Heart left ventricle (tissue), 16 donors: Measurements from ENCODE around the gene IRX2. TPM values are rescaled to one million over a fixed set of nuclear protein-coding genes. Genes with fewer than 3 reads are reported as not detected.

Source experiments
- ATAC-seq, 4 donors: fragments of 200-7000 bp; cut with Tn5 transposase; one replicate each; pipeline ENCODE4 v1.9.1; 2020 to 2022; ENCODE audit warnings: moderate library complexity in 4 of 4, mild to moderate bottlenecking in 3 of 4, moderate number of reproducible peaks in 1 of 4
- DNase-seq, 5 donors: peaks; one replicate each; pipeline ENCODE4 v3.0.0-alpha.2; 2020
- H3K27ac ChIP-seq, 12 donors: fragments of 200-600 bp; sonication (generic) in 4 of 12; one replicate each; pipeline versions ENCODE4 v1.5.0 to v1.8.0; 2016 to 2022; ENCODE audit warnings: mild to moderate bottlenecking in 2 of 12
- H3K27me3 ChIP-seq, 9 donors: fragments of 200-600 bp; sonication (generic) in 2 of 9; one replicate each; pipeline versions ENCODE4 v1.5.1 to v1.8.0; 2016 to 2022; ENCODE audit warnings: mild to moderate bottlenecking in 3 of 9
- H3K36me3 ChIP-seq, 9 donors: fragments of 200-600 bp; sonication (generic) in 2 of 9; one replicate each; pipeline versions ENCODE4 v1.5.0 to v1.8.0; 2018 to 2022; ENCODE audit warnings: mild to moderate bottlenecking in 2 of 9
- H3K4me1 ChIP-seq, 12 donors: fragments of 200-600 bp; sonication (generic) in 4 of 12; one replicate each; pipeline versions ENCODE4 v1.5.0 to v1.8.0; 2016 to 2022; ENCODE audit warnings: mild to moderate bottlenecking in 3 of 12
- H3K4me3 ChIP-seq, 12 donors: fragments of 200-600 bp; sonication (generic) in 4 of 12; one replicate each; pipeline versions ENCODE4 v1.5.0 to v1.8.0; 2017 to 2022; ENCODE audit warnings: mild to moderate bottlenecking in 9 of 12, moderate library complexity in 4 of 12
- H3K9me3 ChIP-seq, 12 donors: fragments of 200-600 bp; sonication (generic) in 4 of 12; one replicate each; pipeline versions ENCODE4 v1.5.0 to v1.8.0; 2016 to 2022; ENCODE audit warnings: mild to moderate bottlenecking in 1 of 12
- CTCF ChIP-seq, 12 donors: fragments of 200-600 bp; sonication (generic) in 4 of 12; IDR thresholded peaks; one replicate each; pipeline versions ENCODE4 v1.5.0 to v1.8.0; 2018 to 2022; ENCODE audit warnings: antibody characterized with exemption in 12 of 12, mild to moderate bottlenecking in 5 of 12
- POLR2A ChIP-seq, 2 donors: fragments of 450-650 bp; IDR thresholded peaks; one replicate each; pipeline ENCODE4 v1.6.1; 2017; ENCODE audit warnings: antibody characterized with exemption in 2 of 2, mild to moderate bottlenecking in 2 of 2, moderate library complexity in 2 of 2
- WGBS, 4 donors: extraction: QIAGEN DNeasy Blood & Tissue Kit in 2 of 4; methylation state at CpG; one replicate each; pipeline versions ENCODE4 v1.1.5 to v1.1.7; 2013 to 2018; 5-methylcytosine and 5-hydroxymethylcytosine counted together
- intact Hi-C, 10 donors: fragments of 100-400 bp; cut with DNase I; formaldehyde crosslinking; loops; one replicate each; pipeline versions ENCODE4 v1.11.1 to v1.14.2; 2022
- polyA plus RNA-seq, 2 donors: library from polyadenylated mRNA; stranded (reverse); fragments of 200-250 nt; gene quantifications; one replicate each; pipeline ENCODE4 v1.2.3, GENCODE V29; 2013
- total RNA-seq, 9 donors: library from RNA; depleted of rRNA in 2 of 9; stranded (reverse); fragments of >200 nt in 2 of 9; fragmentation: NEBNext Ultra II Directional in 3 of 9; extraction: Animal tissue kit (Norgen Biotek cat#: 25700) in 3 of 9; gene quantifications; one replicate each; pipeline versions ENCODE4 v1.1.0 to v1.2.4, GENCODE V29; 2016 to 2023
- donor health status: ischemic (EF 13 %, LVEDD 7.1; RV severe dilation, severe dysfunction).
- donor health status: healthy with polysubstance abuse.
- donor health status: DM: no; HTN: yes; CAD: no.
- donor health status: DM: no; HTN: no; CAD: no.
- donor health status: ischemic (EF 25% LVEDD 6.9; RV normal size, moderate dysfunction).
- donor health status: ischemic (EF 25% LVEDD 5.7; RV mildly dilated, moderate dysfunction).
- donor health status: healthy.
- donor health status: DM: yes; HTN: yes; CAD: no.
- donor health status: ischemic (EF 35%, LVEDD 5.7; RV mildly dilated, moderate dysfunction).
- donor health status: nonischemic (EF 11% LVEDD 7.7; RV severe dilation, severe dysfunction).
- donor health status: DM: yes; HTN: yes; CAD: no.
- donor health status: PGD.
- donor health status: ischemic (EF 29% LVEDD 5.4; RV normal size, mild dysfunction).
- donor health status: nonischemic (EF 23%, LVEDD 6.1; RV moderate dilation, normal function).

The IRX2 gene
- total and polyA plus RNA-seq, 11 donors: 0.17 to 3.7 (median 0.86) TPM

GRCh38 chr5:2763533-2763794 is 12.0 kb upstream of the IRX2 start:
- intact Hi-C loops: no loop called here
- Histone ChIP-seq H3K27me3 (peaks cover 0 to 73% (median 21%) of the 10 kb centered on the region in 9 donors), H3K27ac (no peak overlapping the region), H3K36me3 (no peaks in the 10 kb centered on the region), H3K4me1 (no peaks in the 10 kb centered on the region), H3K4me3 (no peak overlapping the region), H3K9me3 (no peaks in the 10 kb centered on the region)
- no peak for ATAC-seq
- no peak for DNase-seq
- TF ChIP-seq POLR2A (IDR thresholded peaks at IDR 0.05): no peak
- TF ChIP-seq CTCF (IDR thresholded peaks at IDR 0.05): no peak
- WGBS, 4 donors: 84 to 88% (median 85%) methylated on average over 3 to 4 of the region's 4 CpGs

DNA sequence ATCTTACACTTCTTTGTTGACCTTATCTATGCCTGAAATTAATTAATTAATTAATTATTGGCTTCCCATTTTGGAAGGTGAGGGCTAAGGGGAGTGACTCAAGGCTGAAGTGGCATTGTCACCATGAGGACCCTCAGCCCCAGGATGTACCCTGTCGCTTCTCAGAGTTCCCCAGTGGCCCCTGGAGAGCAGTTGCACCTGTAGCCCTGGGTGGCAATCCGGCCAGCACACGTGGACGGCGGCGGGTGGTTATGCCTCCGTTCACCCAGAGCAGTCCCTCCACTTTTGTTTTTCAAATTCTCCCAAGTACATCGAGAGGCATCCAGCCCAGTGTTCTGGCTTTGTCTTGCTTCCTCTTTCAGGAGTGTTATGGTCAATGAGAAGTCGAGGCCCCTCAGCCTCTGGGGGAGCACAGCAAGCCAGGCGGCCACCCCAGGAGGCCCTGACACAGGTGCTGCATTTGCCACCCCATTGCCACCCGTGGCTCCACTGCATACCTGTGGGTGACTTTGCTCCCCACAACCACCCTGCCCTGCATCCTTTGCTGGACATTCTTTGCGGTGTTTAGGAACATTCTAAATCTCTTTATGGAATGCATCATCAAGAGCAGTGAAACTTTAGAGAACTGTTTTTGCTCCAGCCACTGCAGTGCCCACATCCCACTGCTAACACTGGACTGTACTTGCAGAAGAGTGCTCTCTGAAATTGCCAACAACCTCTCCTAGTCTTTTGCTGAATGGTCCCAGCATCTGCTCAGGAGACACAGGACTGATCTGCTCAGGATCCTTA is 11.5 kb upstream of the IRX2 start:
- Histone ChIP-seq H3K4me1 (no peaks in the 10 kb centered on the region), H3K27ac (no peak overlapping the region), H3K4me3 (no peak overlapping the region), H3K27me3 (peaks cover 2 to 78% (median 27%) of the 10 kb centered on the region in 9 donors), H3K36me3 (no peaks in the 10 kb centered on the region), H3K9me3 (no peaks in the 10 kb centered on the region)
- TF ChIP-seq POLR2A (IDR thresholded peaks at IDR 0.05) (no peak), CTCF (IDR thresholded peaks at IDR 0.05) (no peak)
- no peak for DNase-seq
- WGBS, 4 donors: 68 to 81% (median 74%) methylated on average over 12 of the region's 12 CpGs
- intact Hi-C loops: no loop called here
- ATAC-seq: no peak

DNA sequence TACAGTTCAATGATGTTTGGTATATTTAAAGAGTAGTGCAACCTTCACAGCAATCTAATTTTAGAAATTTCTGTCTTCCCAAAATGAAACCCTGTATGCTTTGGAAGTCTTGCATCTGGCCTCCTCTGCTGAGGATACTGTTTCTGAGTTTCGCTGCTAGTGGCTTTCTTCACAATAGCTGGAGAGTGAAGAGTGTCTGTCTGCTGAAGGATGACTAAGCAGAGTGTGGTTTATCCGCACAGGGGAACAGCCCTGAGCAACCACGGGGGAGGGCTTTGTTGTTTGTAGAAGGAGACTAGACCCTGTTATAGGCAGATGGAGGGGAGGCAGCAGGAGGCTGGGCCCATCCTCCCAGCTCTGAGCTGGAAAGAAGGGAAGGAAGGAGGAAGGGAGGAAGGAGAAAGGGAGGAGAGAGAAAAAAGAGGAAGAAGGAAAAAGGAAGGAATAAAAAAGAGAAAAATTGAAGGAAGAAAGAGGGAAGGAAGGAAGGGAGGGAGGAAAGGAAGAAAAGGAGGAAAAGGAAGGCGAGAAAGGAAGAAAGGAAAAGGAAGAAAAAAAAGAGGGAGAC is 10.5 kb upstream of the IRX2 start:
- no peak for DNase-seq
- intact Hi-C loops: no loop called here
- peaks cover 0 to 3% (median under 1%) of the 10 kb centered on the region in 12 donors for H3K4me1 ChIP-seq
- H3K27ac ChIP-seq: no peak overlapping the region
- WGBS, 4 donors: 31 to 39% (median 33%) methylated on average over 4 of the region's 4 CpGs
- H3K4me3 ChIP-seq: no peak overlapping the region
- H3K9me3 ChIP-seq: no peaks in the 10 kb centered on the region
- H3K36me3 ChIP-seq: no peaks in the 10 kb centered on the region
- TF ChIP-seq POLR2A (IDR thresholded peaks at IDR 0.05) (no peak), CTCF (IDR thresholded peaks at IDR 0.05) (no peak)
- ATAC-seq: no peak
- peaks cover 3 to 78% (median 33%) of the 10 kb centered on the region in 9 donors for H3K27me3 ChIP-seq

GRCh38 chr5:2759696-2760461 is 8.4 kb upstream of the IRX2 start:
- intact Hi-C loops: loop anchor here in 3 of 10 donors (10.0 kb wide), 2 partner anchors 835 to 845 kb away; partner anchors contain the start of gene IRX1 (in 1 of the 3)
- TF ChIP-seq POLR2A (IDR thresholded peaks at IDR 0.05) (no peak), CTCF (IDR thresholded peaks at IDR 0.05) (no peak)
- peaks cover 15 to 91% (median 54%) of the 10 kb centered on the region in 9 donors for H3K27me3 ChIP-seq
- no peaks in the 10 kb centered on the region for H3K9me3 ChIP-seq
- peaks cover 0 to 22% (median 9%) of the 10 kb centered on the region in 12 donors for H3K4me1 ChIP-seq
- H3K27ac ChIP-seq: no peak overlapping the region
- no peak for ATAC-seq
- 72 to 77% (median 75%) methylated on average over 11 of the region's 11 CpGs for WGBS, 4 donors
- H3K36me3 ChIP-seq: no peaks in the 10 kb centered on the region
- no peak for DNase-seq
- no peak overlapping the region for H3K4me3 ChIP-seq
